ENCODE measurements around the gene FSTL1.

- TF ChIP-seq POLR2AphosphoS5 (IDR thresholded peaks at IDR 0.05; ENCODE audit: low read depth) = no peak
- TF ChIP-seq, protein P1, sequence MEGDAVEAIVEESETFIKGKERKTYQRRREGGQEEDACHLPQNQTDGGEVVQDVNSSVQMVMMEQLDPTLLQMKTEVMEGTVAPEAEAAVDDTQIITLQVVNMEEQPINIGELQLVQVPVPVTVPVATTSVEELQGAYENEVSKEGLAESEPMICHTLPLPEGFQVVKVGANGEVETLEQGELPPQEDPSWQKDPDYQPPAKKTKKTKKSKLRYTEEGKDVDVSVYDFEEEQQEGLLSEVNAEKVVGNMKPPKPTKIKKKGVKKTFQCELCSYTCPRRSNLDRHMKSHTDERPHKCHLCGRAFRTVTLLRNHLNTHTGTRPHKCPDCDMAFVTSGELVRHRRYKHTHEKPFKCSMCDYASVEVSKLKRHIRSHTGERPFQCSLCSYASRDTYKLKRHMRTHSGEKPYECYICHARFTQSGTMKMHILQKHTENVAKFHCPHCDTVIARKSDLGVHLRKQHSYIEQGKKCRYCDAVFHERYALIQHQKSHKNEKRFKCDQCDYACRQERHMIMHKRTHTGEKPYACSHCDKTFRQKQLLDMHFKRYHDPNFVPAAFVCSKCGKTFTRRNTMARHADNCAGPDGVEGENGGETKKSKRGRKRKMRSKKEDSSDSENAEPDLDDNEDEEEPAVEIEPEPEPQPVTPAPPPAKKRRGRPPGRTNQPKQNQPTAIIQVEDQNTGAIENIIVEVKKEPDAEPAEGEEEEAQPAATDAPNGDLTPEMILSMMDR (IDR thresholded peaks at IDR 0.05; ENCODE audit: insufficient read depth, low read length) = no peak
These were observed 21.9 kb downstream of the FSTL1 start for GRCh38 chr3:120428924-120429323.
